ENCODE results near the gene CRYBA2. TPM values are rescaled to one million over a fixed set of nuclear protein-coding genes. Genes with fewer than 3 reads are reported as not detected.

The CRYBA2 gene
- total and polyA plus RNA-seq, 11 donors: not detected

- peaks cover 82 to 100% (median 100%) of the 10 kb centered on the region in 9 donors for H3K27me3 ChIP-seq
- H3K4me3 ChIP-seq: no peak overlapping the region
- 10 to 13% (median 11%) methylated on average over 6 of the region's 6 CpGs for WGBS, 4 donors
- TF ChIP-seq POLR2A (IDR thresholded peaks at IDR 0.05): no peak
- TF ChIP-seq CTCF (IDR thresholded peaks at IDR 0.05): no peak
- H3K36me3 ChIP-seq: no peaks in the 10 kb centered on the region
- DNase-seq (no peak), ATAC-seq (no peak)
- H3K4me1 ChIP-seq: peaks cover 0 to 25% (median 15%) of the 10 kb centered on the region in 12 donors
- no peak overlapping the region for H3K27ac ChIP-seq
- H3K9me3 ChIP-seq: no peaks in the 10 kb centered on the region
- intact Hi-C loops (cut with DNase I): loop anchor here in 3 of 10 donors (10.0 kb wide), 1 partner anchor 164 kb away; no protein-coding TSS in a partner anchor
These were observed 2.6 kb downstream of the CRYBA2 start for GRCh38 chr2:218990612-218991011.

GRCh38 chr2:218990052-218990451 lies 3.2 kb downstream of the CRYBA2 start:
- Histone ChIP-seq H3K36me3 (no peaks in the 10 kb centered on the region), H3K27me3 (peaks cover 86 to 100% (median 100%) of the 10 kb centered on the region in 9 donors), H3K27ac (no peak overlapping the region), H3K9me3 (no peaks in the 10 kb centered on the region), H3K4me3 (no peak overlapping the region), H3K4me1 (peaks cover 0 to 29% (median 20%) of the 10 kb centered on the region in 12 donors)
- 17 to 22% (median 19%) methylated on average over 8 to 9 of the region's 9 CpGs for WGBS, 4 donors
- TF ChIP-seq POLR2A (IDR thresholded peaks at IDR 0.05): no peak
- no peak for TF ChIP-seq CTCF (IDR thresholded peaks at IDR 0.05)
- intact Hi-C loops (cut with DNase I): loop anchor here in 3 of 10 donors (10.0 kb wide), 1 partner anchor 165 kb away; no protein-coding TSS in a partner anchor
- ATAC-seq: no peak
- no peak for DNase-seq

- Histone ChIP-seq H3K4me1 (peaks cover 6 to 35% (median 27%) of the 10 kb centered on the region in 12 donors), H3K36me3 (no peaks in the 10 kb centered on the region), H3K27me3 (peaks cover 84 to 100% (median 100%) of the 10 kb centered on the region in 9 donors), H3K4me3 (no peak overlapping the region), H3K9me3 (no peaks in the 10 kb centered on the region), H3K27ac (no peak overlapping the region)
- DNase-seq (no peak), ATAC-seq (no peak)
- WGBS, 4 donors: 41 to 54% (median 47%) methylated on average over 2 of the region's 2 CpGs
- intact Hi-C loops (cut with DNase I): no loop called here
- no peak for TF ChIP-seq CTCF (IDR thresholded peaks at IDR 0.05)
- TF ChIP-seq POLR2A (IDR thresholded peaks at IDR 0.05): no peak
These were observed 4.6 kb downstream of the CRYBA2 start for GRCh38 chr2:218988650-218989049.

- DNase-seq: no peak
- intact Hi-C loops (cut with DNase I): no loop called here
- peaks cover 84 to 100% (median 100%) of the 10 kb centered on the region in 9 donors for H3K27me3 ChIP-seq
These were observed 5.1 kb downstream of the CRYBA2 start for GRCh38 chr2:218988164-218988563.

More at GRCh38 chr2:218988164-218988563, 5.1 kb downstream of the CRYBA2 start:
- 37 to 49% (median 44%) methylated on average over 3 of the region's 3 CpGs for WGBS, 4 donors
- Histone ChIP-seq H3K4me1 (peaks cover 6 to 31% (median 23%) of the 10 kb centered on the region in 12 donors), H3K4me3 (no peak overlapping the region), H3K27ac (no peak overlapping the region), H3K36me3 (no peaks in the 10 kb centered on the region), H3K9me3 (no peaks in the 10 kb centered on the region)
- ATAC-seq: no peak
- TF ChIP-seq CTCF (IDR thresholded peaks at IDR 0.05): no peak
- no peak for TF ChIP-seq POLR2A (IDR thresholded peaks at IDR 0.05)
